KMS-11 (cell line): ENCODE data around the gene TBC1D24.

Source experiments
- H2AFZ ChIP-seq: fragments of 200-600 bp; sonication (generic); 2 replicates; pipeline ENCODE4 v1.6.1; 2016; ENCODE audit warnings: antibody characterized with exemption, mixed run types, low read depth
- H3K27ac ChIP-seq: fragments of 200-600 bp; sonication (generic); 2 replicates; pipeline ENCODE4 v1.6.1; 2016; ENCODE audit warnings: mild to moderate bottlenecking, mixed run types
- H3K27me3 ChIP-seq: fragments of 200-600 bp; sonication (generic); 2 replicates; pipeline ENCODE4 v1.6.1; 2017; ENCODE audit warnings: mild to moderate bottlenecking, low read depth, mixed run types, moderate library complexity; ENCODE audit not compliant: insufficient read depth
- H3K36me3 ChIP-seq: fragments of 200-600 bp; sonication (generic); 2 replicates; pipeline ENCODE4 v1.6.1; 2017; ENCODE audit warnings: mild to moderate bottlenecking, mixed run types; ENCODE audit not compliant: insufficient read depth
- H3K4me1 ChIP-seq: fragments of 200-600 bp; sonication (generic); 2 replicates; pipeline ENCODE4 v1.6.1; 2016; ENCODE audit warnings: mild to moderate bottlenecking, low read depth, mixed run types; ENCODE audit not compliant: poor library complexity, severe bottlenecking
- H3K4me2 ChIP-seq: fragments of 200-600 bp; sonication (generic); 2 replicates; pipeline ENCODE4 v1.7.0; 2016; ENCODE audit warnings: mild to moderate bottlenecking, mixed run types
- H3K4me3 ChIP-seq: fragments of 200-600 bp; sonication (generic); IDR thresholded peaks from 2 replicates; pipeline ENCODE4 v1.6.1; 2017; ENCODE audit warnings: low read depth, low read length, mixed read lengths; ENCODE audit not compliant: insufficient read depth
- H3K79me2 ChIP-seq: fragments of 200-600 bp; sonication (generic); 2 replicates; pipeline ENCODE4 v1.6.1; 2016; ENCODE audit warnings: low read depth, mixed run types; ENCODE audit not compliant: insufficient read depth
- H3K9ac ChIP-seq: fragments of 200-600 bp; sonication (generic); 2 replicates; pipeline ENCODE4 v1.6.1; 2016; ENCODE audit warnings: mild to moderate bottlenecking, mixed run types
- H4K20me1 ChIP-seq: fragments of 200-600 bp; sonication (generic); 2 replicates; pipeline ENCODE4 v1.6.1; 2016; ENCODE audit warnings: mild to moderate bottlenecking, mixed run types; ENCODE audit not compliant: insufficient read depth
- TF ChIP-seq, protein P1 (sequence below): fragments of 200-600 bp; sonication (generic); conservative IDR thresholded peaks from 2 replicates; pipeline ENCODE4 v1.6.1; 2017; ENCODE audit warnings: low read depth, mild to moderate bottlenecking, antibody characterized with exemption, low read length, moderate library complexity, mixed read lengths

Gene TBC1D24

DNA sequence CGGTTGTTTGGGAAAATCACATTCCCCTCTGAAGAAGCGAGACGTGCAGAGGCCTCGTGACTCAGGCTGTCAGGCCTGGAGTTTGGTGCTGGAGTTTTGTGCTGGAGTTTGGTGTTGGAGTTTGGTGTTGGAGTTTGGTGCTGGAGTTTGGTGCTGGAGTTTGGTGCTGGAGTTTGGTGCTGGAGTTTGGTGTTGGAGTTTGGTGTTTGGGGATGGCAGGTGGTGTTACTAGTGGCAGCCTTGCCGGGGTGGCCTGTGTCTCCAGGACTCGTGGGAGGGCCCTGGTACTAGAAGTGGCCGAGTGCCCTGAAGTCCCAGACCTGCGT, 12.6 kb downstream of the TBC1D24 start:
- H4K20me1 ChIP-seq = no peaks in the 10 kb centered on the region

DNA sequence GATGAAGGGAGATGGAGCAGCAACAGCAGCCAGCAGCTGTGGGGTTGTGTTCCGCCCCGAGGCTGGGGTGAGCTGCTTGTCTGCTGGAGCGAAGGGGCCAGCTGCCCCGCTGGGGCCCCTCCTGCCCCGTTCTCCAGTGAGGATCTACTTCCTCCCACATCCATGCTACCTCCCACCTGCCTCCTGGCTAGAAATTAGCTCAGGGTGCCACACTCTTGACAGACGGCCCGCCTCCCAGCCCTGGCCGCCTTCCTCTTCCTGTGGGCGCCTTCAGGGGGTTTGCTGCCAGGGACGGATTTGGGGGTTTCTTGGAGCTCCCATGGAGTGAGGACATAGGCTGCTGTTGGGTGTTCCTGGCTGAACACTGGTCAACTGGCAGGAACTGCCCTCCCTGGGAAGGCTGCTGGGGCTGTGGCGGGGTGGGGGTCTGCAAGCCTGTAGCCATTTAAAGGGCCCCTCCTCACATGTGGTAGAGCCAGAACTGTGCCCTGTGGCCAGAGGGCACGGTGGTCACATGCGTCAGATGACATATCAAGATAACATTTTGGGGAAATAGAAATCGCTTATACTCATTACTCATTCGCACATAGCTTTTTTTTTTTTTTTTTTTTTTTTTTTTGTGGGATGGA, 13.1 kb downstream of the TBC1D24 start:
- TF ChIP-seq, protein P1, sequence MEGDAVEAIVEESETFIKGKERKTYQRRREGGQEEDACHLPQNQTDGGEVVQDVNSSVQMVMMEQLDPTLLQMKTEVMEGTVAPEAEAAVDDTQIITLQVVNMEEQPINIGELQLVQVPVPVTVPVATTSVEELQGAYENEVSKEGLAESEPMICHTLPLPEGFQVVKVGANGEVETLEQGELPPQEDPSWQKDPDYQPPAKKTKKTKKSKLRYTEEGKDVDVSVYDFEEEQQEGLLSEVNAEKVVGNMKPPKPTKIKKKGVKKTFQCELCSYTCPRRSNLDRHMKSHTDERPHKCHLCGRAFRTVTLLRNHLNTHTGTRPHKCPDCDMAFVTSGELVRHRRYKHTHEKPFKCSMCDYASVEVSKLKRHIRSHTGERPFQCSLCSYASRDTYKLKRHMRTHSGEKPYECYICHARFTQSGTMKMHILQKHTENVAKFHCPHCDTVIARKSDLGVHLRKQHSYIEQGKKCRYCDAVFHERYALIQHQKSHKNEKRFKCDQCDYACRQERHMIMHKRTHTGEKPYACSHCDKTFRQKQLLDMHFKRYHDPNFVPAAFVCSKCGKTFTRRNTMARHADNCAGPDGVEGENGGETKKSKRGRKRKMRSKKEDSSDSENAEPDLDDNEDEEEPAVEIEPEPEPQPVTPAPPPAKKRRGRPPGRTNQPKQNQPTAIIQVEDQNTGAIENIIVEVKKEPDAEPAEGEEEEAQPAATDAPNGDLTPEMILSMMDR = no peak
- Histone ChIP-seq H3K27ac (no peak overlapping the region), H3K36me3 (no peaks in the 10 kb centered on the region), H3K4me1 (no peaks in the 10 kb centered on the region), H3K27me3 (no peaks in the 10 kb centered on the region), H3K79me2 (0 out of 2 replicates have a peak, but pooled peaks cover 4% of the 10 kb centered on the region), H2AFZ (no peak overlapping the region), H3K4me3 (no peak overlapping the region), H3K9ac (no peak overlapping the region), H4K20me1 (no peaks in the 10 kb centered on the region), H3K4me2 (no peak overlapping the region)

More for the DNA sequence above, 12.6 kb downstream of the TBC1D24 start:
- H3K4me1 ChIP-seq = no peaks in the 10 kb centered on the region
- no peak overlapping the region for H2AFZ ChIP-seq
- no peak overlapping the region for H3K9ac ChIP-seq
- 0 out of 2 replicates have a peak, but pooled peaks cover 4% of the 10 kb centered on the region for H3K79me2 ChIP-seq
- H3K27ac ChIP-seq = no peak overlapping the region
- H3K4me3 ChIP-seq = no peak overlapping the region
- H3K4me2 ChIP-seq = no peak overlapping the region
- TF ChIP-seq, protein P1 = no peak
- no peaks in the 10 kb centered on the region for H3K36me3 ChIP-seq
- no peaks in the 10 kb centered on the region for H3K27me3 ChIP-seq

DNA sequence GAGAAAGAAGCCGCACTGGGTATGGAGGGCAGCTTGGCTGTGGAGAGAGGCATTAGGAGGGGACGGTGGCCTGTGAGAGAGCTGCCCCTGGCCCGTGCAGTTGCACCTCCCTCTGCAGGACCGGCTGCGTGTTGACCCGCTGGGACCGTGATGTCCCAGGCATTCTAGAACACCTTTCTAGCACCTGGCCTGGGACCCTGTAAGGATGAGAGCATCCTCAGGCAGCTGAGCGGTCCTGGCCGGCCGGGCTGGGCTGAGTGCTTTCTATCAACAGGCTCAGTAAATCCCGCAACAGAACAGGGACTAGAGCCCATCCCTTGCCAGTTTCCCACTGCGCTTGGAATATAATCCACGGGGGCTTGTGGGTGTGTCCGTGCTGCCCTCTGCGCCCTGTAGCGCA, 14.7 kb downstream of the TBC1D24 start:
- Histone ChIP-seq H3K9ac (no peak overlapping the region), H3K4me3 (no peak overlapping the region), H3K36me3 (no peaks in the 10 kb centered on the region), H3K4me1 (no peaks in the 10 kb centered on the region), H3K79me2 (0 out of 2 replicates have a peak, but pooled peaks cover 4% of the 10 kb centered on the region), H2AFZ (no peak overlapping the region), H4K20me1 (no peaks in the 10 kb centered on the region), H3K4me2 (no peak overlapping the region), H3K27ac (no peak overlapping the region), H3K27me3 (no peaks in the 10 kb centered on the region)
- TF ChIP-seq, protein P1 = no peak

DNA sequence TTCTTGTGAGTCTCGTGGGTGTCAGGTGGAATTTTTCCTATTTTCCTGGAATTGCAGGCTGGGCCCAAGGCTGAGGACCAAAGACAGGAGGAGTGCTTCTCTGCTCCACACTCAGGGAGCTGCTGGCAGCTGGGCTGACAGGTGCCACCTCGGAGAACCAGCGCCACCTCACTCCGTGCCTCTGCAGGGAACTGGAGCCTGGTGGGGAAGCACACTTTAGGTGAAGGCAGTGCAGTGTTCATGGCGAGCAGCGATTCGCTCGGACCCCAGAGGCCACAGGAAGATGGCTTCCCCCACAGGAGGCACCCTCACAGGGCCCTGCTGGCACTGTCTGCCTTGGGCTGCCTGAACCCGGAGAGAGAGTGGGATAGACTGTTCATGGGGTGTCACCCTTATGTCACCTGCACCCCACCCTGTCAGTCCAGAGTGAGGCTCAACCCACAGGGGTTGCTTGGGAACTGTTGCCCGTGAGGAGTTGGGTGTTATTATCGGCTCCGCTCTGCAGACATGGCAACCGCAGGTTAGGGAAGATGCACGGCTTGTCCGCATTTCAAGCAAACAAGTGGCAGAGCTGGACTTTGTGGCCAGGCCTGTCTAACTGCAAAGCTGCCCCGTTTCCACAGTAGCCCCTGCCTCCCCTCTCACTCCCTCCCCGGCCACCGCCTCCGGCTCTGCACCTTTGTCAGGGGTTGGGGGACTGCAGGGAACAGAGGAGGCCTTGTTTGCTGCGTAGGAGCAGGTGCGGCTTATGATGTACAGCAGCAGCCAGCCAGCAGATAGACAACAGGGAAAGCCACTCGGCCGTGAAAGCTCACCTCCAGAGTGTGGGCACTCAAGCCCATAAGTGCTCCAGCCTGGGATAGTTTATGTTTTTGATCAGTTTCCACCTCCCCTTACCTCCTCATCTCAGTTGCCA, 15.5 kb downstream of the TBC1D24 start:
- TF ChIP-seq, protein P1 = no peak
- Histone ChIP-seq H2AFZ (no peak overlapping the region), H3K4me2 (no peak overlapping the region), H3K27ac (no peak overlapping the region), H3K79me2 (0 out of 2 replicates have a peak, but pooled peaks cover 4% of the 10 kb centered on the region), H3K4me3 (no peak overlapping the region), H3K4me1 (no peaks in the 10 kb centered on the region), H3K9ac (no peak overlapping the region), H4K20me1 (no peaks in the 10 kb centered on the region), H3K27me3 (no peaks in the 10 kb centered on the region), H3K36me3 (no peaks in the 10 kb centered on the region)
